Measurements from ENCODE around the gene M1AP.

M1AP gene

GRCh38 chr2:74535440-74535965, 112.6 kb downstream of the M1AP start:
- Histone ChIP-seq H3K9ac (ENCODE audit: low read length) (no peak overlapping the region), H3K9me2 (replicated peaks; ENCODE audit: insufficient read depth, low read length) (no peaks in the 10 kb centered on the region), H3K4me3 (ENCODE audit: low read length) (no peak overlapping the region), H2AFZ (ENCODE audit: low read length) (no peak overlapping the region), H4K20me1 (ENCODE audit: insufficient read depth, low read length) (no peaks in the 10 kb centered on the region), H3K4me1 (ENCODE audit: low read length) (peaks cover 5% of the 10 kb centered on the region; the same call in 1 of the 2 replicates), H3K79me2 (ENCODE audit: low read length) (peaks cover 10% of the 10 kb centered on the region; the same call in 1 of the 2 replicates), H3K27me3 (replicated peaks; ENCODE audit: insufficient read depth, low read length) (peaks cover 12% of the 10 kb centered on the region; the same call in 1 of the 2 replicates), H3K27ac (ENCODE audit: low read length) (no peak overlapping the region), H3K4me2 (ENCODE audit: low read depth, low read length) (no peak overlapping the region), H3K36me3 (replicated peaks; ENCODE audit: insufficient read depth, low read length) (no peaks in the 10 kb centered on the region), H3F3A (ENCODE audit: insufficient read depth, low read length) (peaks cover 1% of the 10 kb centered on the region; the same call in 1 of the 2 replicates), H3K9me3 (replicated peaks; ENCODE audit: insufficient read depth, low read length) (no peaks in the 10 kb centered on the region)
- DNase-seq = no peak
- TF ChIP-seq CTCF (IDR thresholded peaks at IDR 0.05; ENCODE audit: low read length) (no peak), EZH2 (optimal IDR thresholded peaks at IDR 0.05; ENCODE audit: low read depth, low read length) (no peak), EZH2phosphoT487 (IDR thresholded peaks at IDR 0.05; ENCODE audit: low read length) (no peak)

GRCh38 chr2:74534411-74534810, 113.7 kb downstream of the M1AP start:
- peaks cover 18% of the 10 kb centered on the region for H3K79me2 ChIP-seq (ENCODE audit: low read length)
- peaks cover 5% of the 10 kb centered on the region; the same call in 1 of the 2 replicates for H3K4me1 ChIP-seq (ENCODE audit: low read length)
- no peak overlapping the region for H3K4me2 ChIP-seq (ENCODE audit: low read depth, low read length)
- H3K9ac ChIP-seq (ENCODE audit: low read length) = no peak overlapping the region
- H3K9me3 ChIP-seq (replicated peaks; ENCODE audit: insufficient read depth, low read length) = no peaks in the 10 kb centered on the region
- H2AFZ ChIP-seq (ENCODE audit: low read length) = no peak overlapping the region
- peaks cover 12% of the 10 kb centered on the region; the same call in 1 of the 2 replicates for H3K27me3 ChIP-seq (replicated peaks; ENCODE audit: insufficient read depth, low read length)
- peaks cover 2% of the 10 kb centered on the region; the same call in 1 of the 2 replicates for H3F3A ChIP-seq (ENCODE audit: insufficient read depth, low read length)
- DNase-seq = no peak
- no peaks in the 10 kb centered on the region for H4K20me1 ChIP-seq (ENCODE audit: insufficient read depth, low read length)
- H3K27ac ChIP-seq (ENCODE audit: low read length) = no peak overlapping the region
- H3K4me3 ChIP-seq (ENCODE audit: low read length) = no peak overlapping the region
- no peaks in the 10 kb centered on the region for H3K36me3 ChIP-seq (replicated peaks; ENCODE audit: insufficient read depth, low read length)
- H3K9me2 ChIP-seq (replicated peaks; ENCODE audit: insufficient read depth, low read length) = no peaks in the 10 kb centered on the region
- TF ChIP-seq EZH2 (optimal IDR thresholded peaks at IDR 0.05; ENCODE audit: low read depth, low read length) (no peak), CTCF (IDR thresholded peaks at IDR 0.05; ENCODE audit: low read length) (no peak), EZH2phosphoT487 (IDR thresholded peaks at IDR 0.05; ENCODE audit: low read length) (no peak)

- Histone ChIP-seq H3F3A (ENCODE audit: insufficient read depth, low read length) (peaks cover 2% of the 10 kb centered on the region; the same call in 1 of the 2 replicates), H3K9me3 (replicated peaks; ENCODE audit: insufficient read depth, low read length) (no peaks in the 10 kb centered on the region), H3K4me1 (ENCODE audit: low read length) (peaks cover 6% of the 10 kb centered on the region), H4K20me1 (ENCODE audit: insufficient read depth, low read length) (no peaks in the 10 kb centered on the region), H3K27ac (ENCODE audit: low read length) (no peak overlapping the region), H3K79me2 (ENCODE audit: low read length) (peaks cover 28% of the 10 kb centered on the region), H3K9ac (ENCODE audit: low read length) (no peak overlapping the region), H3K9me2 (replicated peaks; ENCODE audit: insufficient read depth, low read length) (no peaks in the 10 kb centered on the region), H3K27me3 (replicated peaks; ENCODE audit: insufficient read depth, low read length) (peaks cover 12% of the 10 kb centered on the region; the same call in 1 of the 2 replicates), H2AFZ (ENCODE audit: low read length) (no peak overlapping the region), H3K36me3 (replicated peaks; ENCODE audit: insufficient read depth, low read length) (no peaks in the 10 kb centered on the region), H3K4me3 (ENCODE audit: low read length) (no peak overlapping the region), H3K4me2 (ENCODE audit: low read depth, low read length) (no peak overlapping the region)
- TF ChIP-seq EZH2 (optimal IDR thresholded peaks at IDR 0.05; ENCODE audit: low read depth, low read length) (no peak), CTCF (IDR thresholded peaks at IDR 0.05; ENCODE audit: low read length) (no peak), EZH2phosphoT487 (IDR thresholded peaks at IDR 0.05; ENCODE audit: low read length) (no peak)
- DNase-seq = no peak
These were observed 114.7 kb downstream of the M1AP start for GRCh38 chr2:74533464-74533863.

All from MM.1S (cell line).